Kidney (tissue), 14 donors: Measurements from ENCODE around the gene FAM13C. TPM values are rescaled to one million over a fixed set of nuclear protein-coding genes. Genes with fewer than 3 reads are reported as not detected.
"Not testable (repeated sequence)": the region's sequence is repeated elsewhere in the genome, so short reads cannot be mapped to it uniquely, and the experiment has no call there.

Experiments
- DNase-seq, 5 donors: peaks; one replicate each; pipeline ENCODE4 v3.0.0-alpha.2; 2013 to 2020
- FAIRE-seq: peaks from 2 replicates; lab custom pipeline; 2012; peaks lifted over from hg19 to GRCh38; lab: Jason Lieb, UNC
- H3K27ac ChIP-seq, 2 donors: one replicate each; pipeline ENCODE4 v1.7.0; 2013; ENCODE audit warnings: low read depth in 2 of 2, low read length in 2 of 2, inconsistent platforms in 1 of 2
- H3K27me3 ChIP-seq: one replicate; pipeline ENCODE4 v1.7.1; 2013; ENCODE audit warnings: low read length, inconsistent platforms; ENCODE audit not compliant: control insufficient read depth, insufficient read depth
- H3K36me3 ChIP-seq, 3 donors: one replicate each; pipeline versions ENCODE4 v1.7.0 to v1.7.1; 2013; ENCODE audit warnings: low read length in 3 of 3, control low read depth in 1 of 3, inconsistent platforms in 1 of 3; ENCODE audit not compliant: insufficient read depth in 3 of 3, control insufficient read depth in 2 of 3
- H3K4me1 ChIP-seq, 3 donors: one replicate each; pipeline versions ENCODE4 v1.7.0 to v1.7.1; 2013; ENCODE audit warnings: low read length in 3 of 3, inconsistent platforms in 1 of 3, low read depth in 1 of 3; ENCODE audit not compliant: control insufficient read depth in 2 of 3, insufficient read depth in 2 of 3
- H3K4me3 ChIP-seq, 3 donors: one replicate each; pipeline versions ENCODE4 v1.7.0 to v1.8.1; 2013; ENCODE audit warnings: low read length in 3 of 3, control low read depth in 1 of 3, inconsistent platforms in 1 of 3
- H3K9ac ChIP-seq, 3 donors: one replicate each; pipeline versions ENCODE4 v1.7.0 to v1.7.1; 2013; ENCODE audit warnings: low read length in 3 of 3, control low read depth in 1 of 3, inconsistent platforms in 1 of 3
- H3K9me3 ChIP-seq, 3 donors: one replicate each; pipeline versions ENCODE4 v1.7.0 to v1.7.1; 2013; ENCODE audit warnings: low read length in 3 of 3, control low read depth in 1 of 3, inconsistent platforms in 1 of 3; ENCODE audit not compliant: control insufficient read depth in 2 of 3, insufficient read depth in 1 of 3
- CTCF ChIP-seq: IDR thresholded peaks from 3 replicates; pipeline ENCODE4 v1.5.1; 2012; ENCODE audit warnings: mild to moderate bottlenecking, moderate library complexity, borderline replicate concordance; ENCODE audit not compliant: insufficient read depth; ENCODE audit errors: extremely low read depth
- intact Hi-C: fragments of 100-400 bp; cut with DNase I; formaldehyde crosslinking; loops from one replicate; pipeline ENCODE4 v1.11.1; 2022
- polyA plus RNA-seq: library from polyadenylated mRNA; stranded (reverse); fragments of 350-450 nt; fragmentation: Illumina TruSeq; extraction: RNeasy Lipid Tissue Mini Kit (QIAGEN cat#74804); gene quantifications from one replicate; pipeline ENCODE4 v1.2.3, GENCODE V29; 2014; ENCODE audit warnings: low read depth, low replicate concordance; ENCODE audit not compliant: insufficient read depth
- total RNA-seq: library from RNA; stranded (reverse); fragmentation: NEBNext Ultra II Directional; extraction: Animal tissue kit (Norgen Biotek cat#: 25700); gene quantifications from one replicate; pipeline ENCODE4 v1.2.1, GENCODE V29; 2021
- donor health status: control.
- donor health status: control.
- donor health status: control.
- donor health status: control.
- donor health status: control.
- donor health status: DM: yes; HTN: yes; CAD: no.
- donor health status: Normal renal cell carcinoma (clear cell type).

Gene FAM13C
- total and polyA plus RNA-seq, 2 donors from 2014 or later, result 1.5 to 8.8 TPM

DNA sequence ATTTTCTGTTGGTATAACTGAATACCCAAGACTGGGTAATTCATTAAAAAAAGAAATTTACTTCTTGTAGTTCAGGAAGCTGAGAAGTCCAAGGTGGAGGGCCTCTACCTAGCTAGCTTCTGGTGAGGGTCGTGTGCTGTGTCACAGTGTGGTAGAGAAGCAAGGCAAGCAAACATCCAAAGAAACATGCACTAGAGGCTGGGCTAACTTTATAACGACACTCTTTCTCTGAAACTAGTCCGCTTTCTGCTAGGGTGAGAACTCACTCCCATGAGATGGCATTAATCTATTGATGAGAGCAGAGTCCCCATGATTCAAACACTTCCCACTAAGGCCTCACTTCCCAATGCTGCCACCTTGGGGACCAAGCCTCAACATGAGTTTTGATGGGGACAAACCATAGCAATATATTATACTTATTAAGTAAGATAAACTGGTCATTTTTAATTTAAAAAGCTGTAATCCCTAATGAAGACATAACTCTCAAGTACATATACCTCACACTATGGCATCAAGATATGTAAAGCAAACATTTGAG is 135.1 kb downstream of the FAM13C start:
- H3K4me1 ChIP-seq, result peaks cover 0 to 7% (median 0%) of the 10 kb centered on the region in 3 donors
- no peaks in the 10 kb centered on the region for H3K9me3 ChIP-seq
- H3K27me3 ChIP-seq, result no peaks in the 10 kb centered on the region
- intact Hi-C loops, result no loop called here
- no peak overlapping the region for H3K9ac ChIP-seq
- no peak overlapping the region for H3K27ac ChIP-seq
- no peak overlapping the region for H3K4me3 ChIP-seq
- FAIRE-seq (no peak), DNase-seq (no peak)
- no peak for TF ChIP-seq CTCF
- no peaks in the 10 kb centered on the region for H3K36me3 ChIP-seq

DNA sequence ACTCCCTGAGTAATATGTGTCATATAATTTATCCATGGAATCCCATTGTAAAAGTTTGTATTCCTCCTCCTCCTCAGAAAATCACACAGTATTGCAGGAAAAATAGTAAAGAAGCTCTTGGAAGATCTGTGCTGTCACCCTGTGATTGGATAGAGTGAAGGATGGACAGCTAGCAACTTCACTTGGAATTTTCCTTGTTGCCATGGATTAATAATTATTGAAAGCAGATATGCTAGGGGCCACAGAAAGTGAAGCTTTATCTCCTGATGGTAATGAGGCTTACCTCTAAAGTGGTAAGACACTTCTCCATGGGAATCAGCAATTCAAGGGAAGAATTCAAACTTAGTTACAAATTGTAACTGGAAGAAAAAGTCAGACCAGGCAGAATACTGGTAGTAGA is 137.1 kb downstream of the FAM13C start:
- intact Hi-C loops, result no loop called here
- no peak overlapping the region for H3K27ac ChIP-seq

DNA sequence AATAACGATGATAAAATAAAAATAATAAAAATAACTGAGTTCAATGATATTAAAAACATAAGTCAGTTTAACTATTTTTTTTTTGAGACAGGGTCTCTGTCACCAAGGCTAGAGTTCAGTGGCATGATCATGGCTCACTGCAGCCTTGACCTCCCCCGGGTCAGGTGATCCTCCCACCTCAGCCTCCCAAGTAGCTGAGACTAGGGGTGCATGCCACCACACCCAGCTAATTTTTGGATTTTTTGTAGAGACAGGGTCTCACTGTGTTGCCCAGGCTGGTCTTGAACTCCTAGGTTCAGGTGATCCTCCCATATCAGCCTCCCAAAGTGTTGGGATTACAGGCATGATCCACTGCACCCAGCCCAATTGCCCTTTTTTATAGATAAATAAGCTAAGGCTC is 138.8 kb downstream of the FAM13C start:
- DNase-seq, FAIRE-seq, H3K27me3 ChIP-seq, H3K4me3 ChIP-seq, intact Hi-C loops, H3K9me3 ChIP-seq, H3K4me1 ChIP-seq, H3K27ac ChIP-seq, H3K36me3 ChIP-seq, H3K9ac ChIP-seq: not testable (repeated sequence)

More for the DNA sequence above, 137.1 kb downstream of the FAM13C start:
- Histone ChIP-seq H3K9me3 (no peaks in the 10 kb centered on the region), H3K9ac (no peak overlapping the region), H3K4me1 (peaks cover 0 to 7% (median 0%) of the 10 kb centered on the region in 3 donors), H3K27me3 (no peaks in the 10 kb centered on the region), H3K4me3 (no peak overlapping the region), H3K36me3 (no peaks in the 10 kb centered on the region)
- FAIRE-seq (no peak), DNase-seq (no peak)
- TF ChIP-seq CTCF, result no peak

DNA sequence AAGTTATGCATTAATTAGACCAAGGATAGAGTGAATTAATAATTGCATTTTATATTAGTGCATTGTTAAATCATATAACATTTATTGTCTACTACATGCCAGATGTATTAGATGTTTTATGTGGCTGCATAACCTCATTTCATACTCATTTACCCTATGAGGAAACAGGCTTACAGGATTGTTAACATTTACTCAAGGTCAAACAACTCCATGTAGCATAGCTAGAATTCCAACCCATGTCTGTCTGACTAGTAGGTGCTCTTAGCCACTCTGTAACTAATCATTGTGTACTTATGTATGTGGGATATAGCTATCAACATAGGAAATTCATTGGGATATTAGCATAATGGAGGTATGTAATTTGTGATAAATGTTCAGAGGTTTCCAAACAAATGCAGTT is 139.6 kb downstream of the FAM13C start:
- no peak for FAIRE-seq
- no peaks in the 10 kb centered on the region for H3K9me3 ChIP-seq
- no peak overlapping the region for H3K27ac ChIP-seq
- peak in 1 of 5 donors; percentile 13 for DNase-seq
- TF ChIP-seq CTCF, result no peak
- H3K36me3 ChIP-seq, result no peaks in the 10 kb centered on the region
- H3K27me3 ChIP-seq, result no peaks in the 10 kb centered on the region
- H3K9ac ChIP-seq, result no peak overlapping the region
- H3K4me1 ChIP-seq, result peaks cover 0 to 7% (median 0%) of the 10 kb centered on the region in 3 donors
- intact Hi-C loops, result no loop called here
- H3K4me3 ChIP-seq, result no peak overlapping the region
